HuH-7 (cell line): ENCODE measurements around the gene LONP2.
"Not testable (repeated sequence)": the region's sequence is repeated elsewhere in the genome, so short reads cannot be mapped to it uniquely, and the experiment has no call there.

Experiments used
- DNase-seq: peaks from one replicate; pipeline ENCODE4 v3.0.0; 2011; ENCODE audit warnings: low spot score

LONP2 gene

GRCh38 chr16:48334325-48334724, 90.2 kb downstream of the LONP2 start:
- no peak for DNase-seq

DNA sequence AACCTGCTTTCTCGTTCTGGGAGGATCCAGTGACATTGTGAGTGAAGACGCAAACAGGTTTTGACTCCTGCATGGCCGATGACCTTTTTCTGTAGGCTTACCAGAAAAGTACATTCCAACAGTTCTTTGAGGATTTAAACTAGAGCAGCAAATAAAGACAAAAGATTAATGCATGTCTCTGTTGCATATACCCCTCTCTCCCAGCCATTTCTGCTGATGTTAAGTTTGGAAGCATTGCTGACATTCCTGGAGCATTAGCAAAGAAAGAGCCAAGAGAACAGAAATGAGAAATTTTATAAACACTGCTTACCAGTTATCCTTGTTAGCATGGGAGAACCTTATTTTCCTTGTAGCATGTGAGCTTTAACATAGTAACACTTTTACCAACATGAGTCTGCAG, 91.9 kb downstream of the LONP2 start:
- DNase-seq = no peak

DNA sequence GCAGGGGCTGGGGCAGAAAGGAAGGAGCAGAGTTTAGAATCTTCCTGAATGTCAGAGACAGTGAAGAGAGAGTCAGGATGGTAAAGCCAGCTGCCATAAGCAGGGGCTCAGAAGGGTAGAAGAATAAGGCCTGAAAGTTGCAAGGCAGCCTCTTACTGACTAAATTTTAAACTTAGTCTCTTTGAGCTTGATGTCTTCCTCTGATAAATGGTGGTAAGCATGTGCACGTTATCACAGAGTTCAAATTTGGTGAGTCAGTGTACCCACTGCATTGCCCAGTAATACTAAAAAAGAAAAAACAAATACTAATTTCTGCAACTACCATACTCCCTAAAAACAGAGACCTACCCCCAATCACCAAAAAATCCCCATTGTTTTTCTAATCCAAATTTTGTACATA, 96.0 kb downstream of the LONP2 start:
- DNase-seq = no peak

GRCh38 chr16:48342591-48342990, 98.5 kb downstream of the LONP2 start:
- DNase-seq = no peak

- no peak for DNase-seq
These were observed 103.2 kb downstream of the LONP2 start for GRCh38 chr16:48347191-48347865.

DNA sequence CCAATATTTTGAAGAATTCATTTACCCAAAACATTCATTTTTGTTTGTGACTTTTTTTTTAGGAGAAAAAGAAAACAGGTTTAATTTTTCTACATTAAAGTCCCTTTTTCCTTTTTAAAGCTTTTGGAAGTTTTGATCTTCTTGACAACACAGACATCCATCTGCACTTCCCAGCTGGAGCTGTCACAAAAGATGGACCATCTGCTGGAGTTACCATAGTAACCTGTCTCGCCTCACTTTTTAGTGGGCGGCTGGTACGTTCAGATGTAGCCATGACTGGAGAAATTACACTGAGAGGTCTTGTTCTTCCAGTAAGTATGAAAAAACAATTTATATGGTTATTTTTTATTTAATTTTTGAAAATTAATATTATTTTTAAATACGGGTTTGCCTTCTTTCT, 103.9 kb downstream of the LONP2 start:
- DNase-seq = no peak

- no peak for DNase-seq
These were observed 106.6 kb downstream of the LONP2 start for GRCh38 chr16:48350736-48351135.

- DNase-seq = no peak
These were observed 108.7 kb downstream of the LONP2 start for GRCh38 chr16:48352648-48353390.

DNA sequence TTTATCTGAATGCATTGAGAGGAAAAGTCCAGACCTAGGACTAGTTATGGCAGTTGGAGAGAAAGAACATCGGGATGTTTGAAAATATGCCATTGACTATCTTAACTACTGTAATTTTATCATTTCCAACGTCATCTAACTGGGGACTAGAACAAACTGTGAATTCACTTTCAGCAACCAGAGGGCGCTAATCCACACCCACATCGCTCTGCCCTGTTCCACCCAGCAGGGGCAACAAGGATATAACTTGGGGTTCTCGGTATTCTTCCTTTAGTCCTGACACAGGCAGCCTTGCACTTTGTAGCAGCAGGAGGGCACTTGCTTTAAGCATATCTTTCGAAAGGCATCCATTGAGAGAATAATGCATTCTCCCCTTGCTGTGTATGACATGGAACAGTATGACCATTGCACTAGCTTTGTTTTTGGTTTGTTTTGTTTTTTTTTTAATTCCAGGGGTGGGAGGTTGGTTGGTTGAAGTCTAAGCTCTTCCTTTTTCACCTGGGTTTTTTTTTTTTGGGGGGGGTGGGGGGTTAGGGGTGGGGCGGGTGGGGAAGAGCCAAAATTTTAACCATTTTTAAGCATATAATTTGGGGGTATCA, 109.6 kb downstream of the LONP2 start:
- peak; percentile 62 for DNase-seq

- not testable (repeated sequence) for DNase-seq
These were observed 110.3 kb downstream of the LONP2 start for GRCh38 chr16:48354385-48354784.

- no peak for DNase-seq
These were observed 111.1 kb downstream of the LONP2 start for GRCh38 chr16:48354877-48355855.

- DNase-seq = no peak
These were observed 112.7 kb downstream of the LONP2 start for GRCh38 chr16:48356633-48357376.

- DNase-seq = no peak
These were observed 114.3 kb downstream of the LONP2 start for GRCh38 chr16:48358419-48358818.

GRCh38 chr16:48359983-48360382, 115.9 kb downstream of the LONP2 start:
- DNase-seq = no peak

- DNase-seq = no peak
These were observed 116.9 kb downstream of the LONP2 start for GRCh38 chr16:48361012-48361411.

- no peak for DNase-seq
These were observed 117.5 kb downstream of the LONP2 start for GRCh38 chr16:48361540-48362144.

DNA sequence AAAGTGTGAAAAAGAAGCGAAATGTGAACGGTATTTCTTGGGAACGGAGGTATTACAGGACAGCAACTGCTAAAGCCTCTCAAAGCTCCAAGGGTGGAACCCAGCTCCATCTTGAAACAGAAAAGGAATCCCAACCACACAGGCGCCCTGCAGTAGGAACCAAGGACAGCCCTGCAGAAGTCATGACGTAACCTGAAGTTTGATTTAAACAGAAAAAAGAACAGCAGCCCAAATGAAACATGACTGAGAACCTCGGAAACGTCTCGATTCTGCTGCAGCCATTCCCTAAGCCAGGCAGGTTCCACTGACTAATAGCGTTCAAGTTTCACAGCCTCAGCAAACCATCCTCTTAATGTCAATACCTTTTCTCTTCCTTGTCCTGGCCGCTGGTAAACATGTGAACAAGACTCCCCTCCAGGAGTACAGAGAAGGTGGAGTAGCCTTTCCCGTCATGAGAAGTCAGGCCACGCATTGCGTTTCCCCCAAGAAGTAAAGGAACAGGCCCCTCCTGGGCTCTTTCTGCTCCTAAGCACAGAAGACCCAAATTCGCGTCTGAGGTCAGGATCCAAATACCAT, 121.0 kb downstream of the LONP2 start:
- no peak for DNase-seq

DNA sequence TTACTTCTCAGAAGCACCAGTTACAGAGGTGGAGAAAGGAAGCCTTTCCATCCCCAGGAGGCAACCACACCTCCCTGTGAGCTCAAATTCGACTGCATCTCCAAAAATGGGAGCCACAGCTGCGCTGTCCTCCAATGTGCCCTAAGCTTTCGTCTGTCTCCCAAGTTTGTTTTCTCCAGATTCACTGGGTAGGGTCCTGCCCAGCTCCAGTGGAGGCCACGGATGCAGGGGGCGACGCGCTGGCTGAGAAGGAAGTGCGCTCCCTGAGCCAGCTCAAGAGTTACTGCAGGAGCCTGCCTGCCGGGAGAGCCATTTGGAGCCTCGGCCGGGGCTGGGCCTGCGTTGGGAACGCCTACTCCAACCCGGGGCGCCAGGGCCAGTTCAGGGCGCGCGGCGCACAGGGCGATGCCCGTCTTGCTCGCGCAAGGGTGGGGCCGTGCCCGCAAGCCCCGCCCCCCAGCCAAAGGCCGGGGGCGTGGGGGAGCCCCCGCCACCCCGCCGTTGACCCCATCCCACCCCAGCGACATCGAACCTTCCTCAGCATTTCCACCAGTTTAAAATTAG, 121.6 kb downstream of the LONP2 start:
- peak; percentile 64 for DNase-seq

DNA sequence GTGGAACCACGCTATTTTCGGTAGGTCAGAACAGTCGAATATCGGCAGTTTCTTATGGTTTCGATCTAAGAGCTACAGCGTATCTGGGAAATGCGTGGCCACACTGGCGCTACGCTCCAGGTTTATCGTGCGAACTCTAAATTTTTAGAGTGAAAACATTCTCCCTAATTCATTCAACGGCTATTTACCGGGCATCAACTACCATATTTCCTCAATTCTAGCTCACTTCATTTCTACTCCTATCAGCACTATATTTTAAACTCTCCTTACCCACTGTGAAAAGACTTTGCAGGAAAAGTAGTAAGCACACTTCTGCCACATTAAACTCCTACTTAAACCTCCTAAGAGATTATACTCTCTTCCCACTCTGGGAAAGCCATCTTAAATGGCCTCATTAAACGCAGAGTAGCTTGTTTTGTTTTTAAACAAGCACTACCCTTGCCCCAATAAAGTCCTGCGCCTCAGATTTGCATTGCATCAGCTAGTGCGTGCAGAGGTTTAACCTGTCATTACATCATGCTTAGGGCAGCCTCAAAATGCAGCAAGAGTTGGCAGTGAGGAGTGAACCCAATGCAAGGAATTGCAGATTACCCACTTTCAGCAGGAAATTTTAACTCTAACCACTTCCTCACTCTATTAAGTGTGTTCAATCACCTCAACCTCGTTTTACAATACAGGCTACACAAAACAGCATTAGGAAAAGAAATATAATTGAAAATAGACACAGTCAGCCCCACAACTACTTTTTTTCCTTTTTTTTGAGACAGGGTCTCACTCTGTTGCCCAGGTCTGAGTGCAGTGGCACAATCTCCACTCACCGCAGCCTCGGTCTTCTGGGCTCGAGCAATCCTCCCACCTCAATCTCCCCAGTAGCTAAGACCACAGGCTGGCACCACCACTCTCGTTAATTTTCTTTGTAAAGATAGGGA, 122.3 kb downstream of the LONP2 start:
- peak; percentile 28 for DNase-seq
